ENCODE results near the gene UNK. TPM values are rescaled to one million over a fixed set of nuclear protein-coding genes. Genes with fewer than 3 reads are reported as not detected.
A peak's percentile ranks its signal among the peaks of the same experiment; 100 is the strongest.
"Not testable (repeated sequence)": the region's sequence is repeated elsewhere in the genome, so short reads cannot be mapped to it uniquely, and the experiment has no call there.

Gene UNK
- total RNA-seq, 1 experiment from 2014 or later: 15.6 TPM

DNA sequence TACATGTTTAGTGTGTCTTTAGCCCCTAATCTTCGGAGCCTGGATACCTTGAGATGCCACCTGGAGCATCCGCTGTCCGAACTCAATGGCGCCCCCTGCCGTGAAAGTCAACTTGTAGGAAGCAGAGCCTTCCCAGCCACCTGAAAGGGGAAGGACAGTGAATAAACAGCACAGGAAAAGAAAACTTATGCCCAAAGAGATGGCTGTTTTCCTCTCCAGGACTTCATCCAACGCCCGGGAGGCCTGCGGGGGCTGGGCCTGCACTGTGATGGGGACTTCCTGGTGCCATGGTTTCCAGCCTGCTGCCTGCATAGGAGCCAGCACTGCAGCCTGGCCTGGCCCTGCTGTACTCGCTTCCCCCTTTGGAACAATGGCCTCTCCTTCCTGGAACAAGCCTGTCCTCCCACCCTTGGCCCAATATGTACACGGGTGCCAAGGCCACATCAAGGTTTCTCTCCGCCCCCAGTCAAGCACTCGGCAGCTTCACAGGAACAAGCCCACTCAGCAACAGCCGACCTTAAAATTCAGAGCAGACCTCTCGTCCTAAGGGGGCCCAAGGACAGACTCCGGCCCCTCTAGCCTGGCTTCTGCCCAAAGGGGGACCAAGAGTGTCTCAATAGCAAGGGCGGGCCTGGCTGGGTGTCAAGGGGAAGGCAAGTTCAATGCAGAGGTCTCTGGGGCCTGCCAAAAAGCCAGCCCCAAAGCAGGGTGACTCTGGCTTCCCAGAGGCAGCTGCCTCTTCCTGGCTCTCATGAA, 64.1 kb downstream of the UNK start:
- DNase-seq (ENCODE audit: low read depth): peak; percentile 28

DNA sequence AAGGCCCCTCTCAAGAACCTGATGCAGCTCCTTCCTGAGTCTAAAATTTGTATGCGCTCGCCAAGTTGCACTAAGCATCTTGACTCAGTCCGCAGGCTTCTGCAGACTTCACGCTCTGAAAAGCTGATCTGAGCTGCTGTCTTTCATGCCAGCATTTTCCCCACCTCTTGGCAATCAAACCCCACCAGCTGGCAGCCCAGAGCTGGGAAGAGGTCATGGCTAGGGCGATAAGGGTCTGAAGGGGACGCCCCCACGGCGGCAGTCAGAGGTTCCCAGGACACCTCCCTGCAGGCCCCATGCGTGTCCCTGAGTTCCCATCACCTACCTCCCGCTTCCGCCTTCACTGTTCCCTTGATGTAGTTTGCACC, 64.7 kb downstream of the UNK start:
- DNase-seq (ENCODE audit: low read depth): no peak

DNA sequence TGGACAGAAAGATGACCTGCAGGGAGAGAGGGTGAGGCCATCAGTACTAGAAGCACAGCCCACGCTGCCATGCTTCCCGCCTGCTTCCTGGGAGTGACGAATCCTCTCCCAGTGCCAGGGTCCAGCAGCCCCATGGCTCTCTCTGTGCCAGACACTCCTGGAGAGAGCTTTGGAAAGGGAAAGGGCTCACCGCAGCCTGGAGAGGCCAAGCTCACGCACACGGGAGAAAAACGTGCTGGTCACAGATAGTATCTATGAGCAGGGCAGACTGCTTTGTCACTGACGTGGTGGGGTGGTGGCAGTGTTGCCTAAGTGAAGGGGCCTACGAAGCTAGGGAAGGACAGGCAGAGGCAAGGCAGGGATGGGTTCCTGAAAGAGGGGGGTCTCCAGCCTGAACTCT, 65.1 kb downstream of the UNK start:
- no peak for DNase-seq (ENCODE audit: low read depth)

DNA sequence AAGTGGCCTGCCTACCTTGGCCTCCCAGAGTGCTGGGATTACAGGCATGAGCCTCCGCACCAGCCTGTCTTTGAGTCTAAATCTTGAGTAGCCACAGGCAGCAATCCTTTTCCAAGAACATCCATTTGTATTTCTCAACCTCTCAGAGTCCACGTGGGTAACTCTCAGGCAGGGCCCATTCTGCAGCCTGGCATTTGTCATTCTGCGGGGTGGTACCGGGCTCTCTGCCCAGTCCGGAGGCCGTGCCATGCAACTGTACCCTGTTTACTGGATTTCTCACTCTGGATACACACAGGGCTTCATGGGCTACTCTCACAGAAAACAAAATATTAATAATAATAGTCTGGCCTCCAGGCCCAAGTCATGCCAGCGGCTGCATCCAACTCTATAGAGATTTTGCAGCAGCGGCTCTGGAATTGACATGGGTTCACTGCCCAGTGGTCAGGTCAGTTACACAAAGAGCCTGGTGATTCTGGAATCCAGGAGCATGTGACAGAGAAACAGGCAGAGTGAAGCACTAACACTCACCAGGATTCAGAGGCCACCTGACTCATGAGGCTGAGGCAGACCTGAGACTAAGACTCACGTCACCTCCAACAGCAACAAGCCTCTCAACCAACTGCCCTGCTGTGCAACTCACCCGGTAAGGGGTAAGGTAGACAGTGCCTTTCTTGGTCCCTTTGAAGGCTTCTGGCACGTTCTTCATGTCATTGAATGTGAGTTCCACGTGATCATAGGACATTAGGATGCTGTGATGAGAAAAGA, 66.5 kb downstream of the UNK start:
- DNase-seq (ENCODE audit: low read depth): no peak

DNA sequence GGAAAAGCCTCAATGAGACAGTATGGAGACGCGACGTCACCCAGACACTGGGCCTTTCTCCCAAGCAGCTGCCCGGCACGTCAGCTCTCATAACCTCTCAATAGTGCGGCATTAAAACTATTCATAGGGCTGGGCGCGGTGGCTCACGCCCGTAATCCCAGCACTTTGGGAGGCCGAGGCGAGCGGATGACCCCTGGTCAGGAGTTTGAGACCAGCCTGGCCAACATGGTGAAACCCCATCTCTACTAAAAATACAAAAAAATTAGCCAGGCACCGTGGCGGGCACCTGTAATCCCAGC, 67.0 kb downstream of the UNK start:
- DNase-seq (ENCODE audit: low read depth): not testable (repeated sequence)

DNA sequence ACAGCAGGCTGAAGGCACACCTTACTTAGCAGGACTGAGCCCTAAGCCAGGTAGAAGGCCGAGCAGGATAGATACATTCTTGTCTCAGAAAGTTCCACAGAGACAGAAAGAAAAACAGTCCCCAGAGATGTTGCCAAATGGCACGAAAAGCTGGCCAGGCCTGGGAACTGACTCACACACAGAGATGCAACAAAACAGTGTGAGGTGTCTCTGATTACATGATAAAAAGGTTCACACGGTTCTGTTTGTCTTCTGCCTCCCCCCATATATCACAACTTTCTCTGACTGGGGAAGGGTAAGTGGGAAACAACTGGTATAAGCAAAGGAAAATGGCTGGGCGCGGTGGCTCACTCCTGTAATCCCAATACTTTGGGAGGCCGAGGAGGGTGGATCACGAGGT, 68.8 kb downstream of the UNK start:
- peak; percentile 41 for DNase-seq (ENCODE audit: low read depth)

DNA sequence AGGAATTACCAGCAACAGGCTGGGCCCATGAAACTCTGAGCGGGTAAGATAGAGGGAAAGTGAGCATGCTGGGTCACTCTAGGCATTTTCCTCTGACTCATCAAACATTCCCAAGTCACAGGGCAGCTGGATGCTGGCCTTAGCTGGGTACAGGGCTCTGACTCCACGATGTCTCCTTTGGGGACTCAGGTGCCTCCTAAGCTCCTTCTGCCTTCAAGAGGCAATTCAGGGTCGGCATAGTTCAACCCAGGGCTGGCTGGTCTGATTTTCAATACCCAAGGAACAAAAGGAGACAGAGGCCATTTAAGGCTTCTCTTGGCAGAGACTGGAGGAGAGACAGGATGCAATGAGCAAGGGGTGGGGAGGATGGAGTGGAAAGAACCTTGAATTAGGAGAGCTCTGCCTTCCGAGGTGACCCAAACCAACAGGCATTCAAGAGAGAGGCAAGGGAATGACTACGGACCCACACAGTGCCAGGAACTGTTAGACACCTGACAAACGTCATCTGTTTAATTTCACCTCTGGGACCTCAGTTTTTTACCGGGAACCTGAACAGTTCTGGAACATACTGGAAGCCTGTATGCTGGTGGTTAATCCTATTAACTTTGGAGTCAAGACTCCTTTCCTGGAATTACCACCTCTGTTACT, 69.6 kb downstream of the UNK start:
- DNase-seq (ENCODE audit: low read depth): peak; percentile 73

DNA sequence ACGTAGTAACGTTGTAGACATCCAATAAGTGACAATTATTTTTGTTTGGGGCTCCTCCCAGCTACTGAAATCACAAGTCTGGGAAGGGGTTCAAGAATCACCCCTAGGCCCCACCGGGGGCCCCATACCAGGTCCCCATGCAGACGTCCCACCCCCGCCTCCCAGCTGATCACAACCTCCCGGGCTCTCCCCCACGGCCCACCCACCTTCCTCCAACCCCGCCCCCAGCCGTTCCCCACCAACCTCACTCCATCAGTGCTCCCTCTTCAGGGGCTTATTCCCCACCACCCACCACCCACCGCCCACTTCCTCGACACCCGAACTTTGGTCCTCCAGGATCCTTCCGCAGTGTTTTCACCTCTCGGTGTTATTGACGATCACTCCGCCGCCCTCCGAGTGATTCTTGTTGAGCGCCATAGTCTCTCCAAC, 70.3 kb downstream of the UNK start:
- DNase-seq (ENCODE audit: low read depth): no peak

DNA sequence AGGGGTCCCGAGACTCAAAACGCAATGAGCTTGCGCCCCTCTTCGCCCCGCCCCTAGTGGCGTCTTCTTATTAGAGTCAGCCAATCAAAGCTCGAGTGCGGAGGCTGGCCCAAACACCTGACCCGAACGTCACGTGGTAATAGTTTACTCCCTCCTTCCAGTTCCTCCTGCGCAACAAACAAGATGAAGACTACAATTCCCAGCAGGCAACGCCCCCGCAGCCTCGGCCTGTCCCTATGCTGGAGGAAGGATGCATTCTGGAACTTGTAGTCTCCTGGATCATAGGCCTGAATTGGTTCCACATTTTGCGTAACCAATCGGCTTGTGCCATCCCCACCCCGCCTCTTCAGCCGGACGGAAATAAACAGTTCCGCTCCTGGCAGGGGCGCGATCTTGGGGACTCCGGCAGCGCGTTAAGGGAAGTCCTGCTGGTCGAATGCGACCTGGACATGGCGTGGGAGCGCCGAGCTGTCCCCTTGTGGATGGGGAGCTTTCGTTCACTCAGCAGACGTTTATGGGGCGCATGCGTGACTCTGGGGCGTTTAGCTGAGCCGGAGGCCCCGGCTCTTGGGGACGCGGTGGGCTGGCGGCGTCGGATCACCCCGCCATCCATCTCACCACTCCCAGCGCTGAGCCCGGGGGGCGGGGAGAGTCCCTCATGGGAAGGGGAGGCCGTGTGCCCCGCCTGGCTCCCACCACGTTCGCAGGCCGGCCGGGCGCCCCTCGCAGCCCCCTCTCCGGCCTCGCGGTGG, 70.9 kb downstream of the UNK start, which contains the start of gene WBP2:
Gene WBP2 (minus strand): TSS at position 26 of the 752 bp plus-strand sequence. CDS start 38 bp downstream, outside the sequence.
- DNase-seq (ENCODE audit: low read depth): peak; percentile 99

DNA sequence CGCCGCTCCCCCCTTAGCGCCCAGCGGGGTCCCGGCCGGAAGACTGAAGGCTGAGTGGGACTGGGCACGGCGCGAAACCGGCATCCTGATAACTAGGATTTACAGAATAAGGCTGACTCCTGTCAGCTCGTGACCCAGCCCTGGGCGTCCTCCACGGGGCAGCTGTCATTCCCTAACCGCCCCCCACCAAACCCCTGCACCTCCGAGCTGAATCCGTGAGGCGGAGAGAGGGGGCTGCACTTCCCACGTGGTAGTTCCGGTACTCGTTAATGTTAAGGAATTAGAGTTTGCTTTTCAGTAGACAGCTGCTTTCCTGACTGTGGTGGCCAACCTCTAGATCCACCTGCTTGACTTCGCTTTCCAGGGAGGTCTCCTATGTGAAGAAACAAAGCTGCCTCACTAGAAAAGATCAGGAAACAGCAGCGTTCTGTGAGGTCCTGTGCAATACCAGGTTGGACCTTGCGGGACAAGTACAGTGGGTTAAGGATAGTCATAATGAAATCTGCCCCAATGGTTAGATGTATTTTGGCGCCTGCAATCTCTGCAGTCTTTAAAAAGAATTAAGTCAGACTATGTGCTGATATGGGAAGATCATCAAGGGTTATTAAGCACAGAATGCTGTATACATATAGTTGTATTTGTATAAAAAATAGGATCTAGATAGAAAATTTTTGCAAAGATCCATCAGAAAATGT, 71.6 kb downstream of the UNK start:
- DNase-seq (ENCODE audit: low read depth): no peak

DNA sequence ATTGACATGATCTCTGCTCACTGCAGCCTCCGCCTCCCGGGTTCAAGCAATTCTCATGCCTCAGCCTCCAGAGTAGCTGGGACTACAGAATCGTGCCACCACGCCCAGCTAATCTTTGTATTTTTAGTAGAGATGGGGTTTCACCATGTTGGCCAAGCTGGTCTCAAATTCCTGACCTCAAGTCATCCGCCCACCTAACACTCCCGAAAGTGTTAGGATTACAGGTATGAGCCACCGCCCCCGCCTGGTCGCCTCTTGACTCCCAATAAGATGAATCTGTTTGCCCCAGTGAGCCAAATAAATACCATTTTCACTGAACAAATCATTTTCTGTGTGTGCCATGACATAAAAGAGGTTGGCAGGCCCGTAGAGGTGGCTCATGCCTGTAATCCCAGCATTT, 74.8 kb downstream of the UNK start:
- not testable (repeated sequence) for DNase-seq (ENCODE audit: low read depth)

DNA sequence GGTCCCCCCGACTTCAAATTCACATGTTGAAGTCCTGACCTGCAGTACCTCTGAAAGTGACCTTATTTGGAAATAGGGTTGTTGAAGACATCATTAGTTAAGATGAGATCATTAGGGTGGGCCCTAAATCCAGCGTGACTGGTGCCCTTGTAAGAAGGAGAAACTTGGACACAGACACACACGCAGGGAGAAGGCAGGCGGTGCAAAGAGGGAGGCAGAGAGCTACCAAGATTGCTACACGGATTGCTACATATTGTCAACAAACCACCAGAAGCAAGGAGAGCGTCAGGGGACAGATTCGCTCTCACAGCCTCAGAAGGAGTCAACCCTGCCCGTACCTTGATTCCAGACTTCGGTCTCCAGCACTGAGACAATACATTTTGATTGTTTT, 77.3 kb downstream of the UNK start:
- no peak for DNase-seq (ENCODE audit: low read depth)

DNA sequence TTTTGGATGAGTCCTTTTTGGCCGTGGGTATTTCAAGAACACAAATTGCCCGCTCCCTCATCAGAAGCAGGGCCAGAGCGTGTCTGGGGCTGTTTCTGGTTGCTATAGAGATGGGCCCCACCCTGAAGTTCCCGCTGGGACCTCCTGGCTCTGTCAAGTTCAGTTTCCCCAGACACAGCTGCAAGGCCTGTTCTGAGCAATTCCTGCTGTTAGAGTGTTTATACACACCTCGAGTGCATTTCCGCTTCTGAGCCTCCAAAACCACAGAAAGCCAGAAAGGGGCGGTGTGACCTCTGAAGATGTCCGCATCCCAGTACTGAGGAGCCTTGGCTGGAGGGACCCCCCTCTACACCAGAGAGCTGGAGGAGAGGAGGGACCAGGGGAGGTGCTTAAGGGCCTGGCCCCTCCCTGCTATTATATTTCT, 79.9 kb downstream of the UNK start:
- no peak for DNase-seq (ENCODE audit: low read depth)

DNA sequence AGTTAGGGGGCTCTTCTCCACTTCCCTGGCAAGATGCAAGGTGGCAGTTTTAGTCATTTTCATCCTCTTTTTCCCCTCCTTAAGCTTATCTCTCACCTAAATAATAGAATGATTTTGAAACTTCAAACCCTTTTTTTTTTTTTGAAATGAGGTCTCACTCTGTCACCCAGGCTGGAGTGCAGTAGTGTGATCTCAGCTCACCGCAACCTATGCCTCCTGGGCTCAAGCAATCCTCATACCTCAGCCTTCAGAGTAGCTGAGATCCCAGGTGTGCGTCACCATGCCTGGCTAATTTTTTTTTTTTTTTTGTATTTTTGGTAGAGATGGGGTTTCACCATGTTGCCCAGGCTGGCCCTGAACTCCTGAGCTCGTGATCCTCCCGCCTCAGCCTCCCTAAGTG, 80.3 kb downstream of the UNK start:
- DNase-seq (ENCODE audit: low read depth): not testable (repeated sequence)

DNA sequence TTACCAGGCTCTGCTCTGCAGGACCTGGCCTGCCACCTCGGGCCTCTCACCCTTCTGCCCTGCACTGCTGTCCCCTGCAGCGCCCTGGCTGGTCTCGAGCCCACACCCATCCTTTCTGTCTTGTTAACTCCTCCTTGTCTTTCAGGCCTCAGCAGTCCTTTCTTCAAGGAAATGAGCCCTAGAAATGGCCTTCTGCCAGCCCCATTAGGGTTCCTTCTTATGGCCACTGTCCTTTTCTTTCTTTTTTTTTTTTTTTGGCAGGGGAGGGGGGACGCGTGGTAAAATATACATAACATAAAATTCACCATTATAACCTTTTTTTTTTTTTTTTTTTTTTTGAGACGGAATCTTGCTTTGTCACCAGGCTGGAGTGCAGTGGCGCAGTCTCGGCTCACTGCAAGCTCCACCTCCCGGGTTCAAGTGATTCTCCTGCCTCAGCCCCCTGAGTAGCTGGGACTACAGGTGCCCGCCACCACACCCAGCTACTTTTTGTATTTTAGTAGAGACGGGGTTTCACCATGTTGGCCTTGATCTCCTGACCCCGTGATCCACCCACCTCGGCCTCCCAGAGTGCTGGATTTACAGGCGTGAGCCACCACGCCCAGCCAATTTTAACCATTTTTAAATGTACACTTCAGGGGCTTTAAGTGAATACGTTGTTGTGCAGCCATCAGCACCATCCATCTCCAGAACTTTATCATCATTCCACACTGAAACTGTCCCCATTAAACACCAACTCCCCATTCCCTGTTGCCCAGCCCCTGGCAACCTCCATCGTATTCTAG, 81.0 kb downstream of the UNK start:
- not testable (repeated sequence) for DNase-seq (ENCODE audit: low read depth)

DNA sequence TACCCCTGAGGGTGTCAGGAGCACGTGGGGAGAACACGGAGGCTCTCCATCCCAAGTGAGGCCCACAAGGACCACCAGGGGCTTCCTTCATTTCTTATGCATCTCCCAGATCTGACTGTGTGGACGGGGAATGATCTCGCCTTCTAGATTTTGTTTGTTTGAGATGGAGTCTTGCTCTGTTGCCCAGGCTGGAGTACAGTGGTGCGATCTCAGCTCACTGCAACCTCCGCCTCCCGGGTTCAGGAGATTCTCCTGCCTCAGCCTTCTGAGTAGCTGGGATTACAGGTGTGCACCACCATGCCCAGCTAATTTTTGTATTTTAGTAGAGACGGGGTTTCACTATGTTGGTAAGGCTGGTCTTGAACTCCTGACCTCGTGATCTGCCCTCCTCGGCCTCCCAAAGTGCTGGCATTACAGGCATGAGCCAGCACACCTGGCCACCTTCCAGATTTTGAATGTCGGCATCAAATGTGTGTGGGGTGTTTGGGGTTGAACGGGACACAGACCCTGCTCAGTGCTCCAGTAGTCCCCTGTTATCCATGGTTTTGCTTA, 84.2 kb downstream of the UNK start:
- not testable (repeated sequence) for DNase-seq (ENCODE audit: low read depth)

DNA sequence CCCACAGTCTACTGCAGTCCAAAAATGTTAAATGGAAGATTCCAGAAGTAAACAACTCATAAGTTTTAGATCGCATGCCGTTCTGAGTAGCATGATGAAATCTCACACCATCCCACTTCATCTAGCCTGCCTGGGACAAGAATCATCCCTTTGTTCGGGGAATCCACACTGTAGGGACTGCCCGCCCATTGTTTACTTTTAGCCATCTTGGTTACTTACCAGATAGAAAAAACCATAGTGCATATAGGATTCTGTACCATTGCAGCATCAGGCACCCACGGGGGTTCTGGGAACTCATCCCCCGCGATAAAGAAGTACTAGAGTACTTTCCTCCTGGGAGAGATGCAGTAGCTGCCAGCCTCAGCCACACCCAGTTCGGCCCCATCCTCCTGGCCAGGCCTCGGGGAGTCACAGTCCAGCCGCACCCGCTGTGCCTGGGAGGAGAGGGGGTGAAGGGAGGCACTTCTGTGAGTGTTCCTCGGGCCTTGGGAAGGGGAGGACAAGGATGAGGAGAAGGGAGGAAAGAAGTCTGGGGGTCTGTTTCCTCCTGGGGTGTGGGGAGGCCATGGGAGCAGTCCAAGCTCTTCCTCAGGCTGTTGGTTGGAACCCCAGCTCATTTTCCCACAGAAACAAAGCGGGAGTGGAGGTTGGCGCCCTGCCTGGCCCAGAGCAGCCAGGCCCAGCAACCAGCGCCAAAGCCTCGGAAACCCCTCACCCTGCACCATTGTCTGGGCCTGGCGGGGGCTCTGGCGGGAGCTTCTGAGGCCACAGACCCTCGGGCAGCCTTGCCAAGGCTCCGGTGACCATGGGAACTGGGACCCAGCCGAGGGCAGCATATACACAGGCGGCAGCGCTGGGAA, 84.9 kb downstream of the UNK start:
- peak; percentile 44 for DNase-seq (ENCODE audit: low read depth)

DNA sequence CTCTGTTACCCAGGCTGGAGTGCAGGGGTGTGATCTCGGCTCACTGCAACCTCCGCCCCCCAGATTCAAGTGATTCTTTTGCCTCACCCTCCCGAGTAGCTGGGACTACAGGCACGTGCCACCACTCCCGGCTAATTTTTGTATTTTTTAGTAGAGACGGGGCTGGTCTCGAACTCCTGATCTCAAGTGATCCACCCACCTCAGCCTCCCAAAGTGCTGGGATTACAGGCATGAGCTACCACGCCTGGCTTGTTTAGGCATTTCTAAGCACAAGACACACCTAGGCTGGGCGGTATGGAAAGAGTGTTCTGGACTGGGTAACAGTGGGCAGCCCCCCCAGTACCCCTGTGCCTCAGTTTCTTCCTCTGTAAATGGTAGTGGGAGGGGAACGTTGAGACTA, 85.6 kb downstream of the UNK start:
- not testable (repeated sequence) for DNase-seq (ENCODE audit: low read depth)
